OCI-LY3 (cell line): ENCODE data around the gene HPS6.

ENCODE experiments used
- EZH2phosphoT487 ChIP-seq: fragments of 200-600 bp; shearing (Covaris generic); IDR thresholded peaks from 2 replicates; pipeline ENCODE4 v1.6.1; 2018; ENCODE audit warnings: antibody characterized with exemption, mixed run types, low read depth
- TF ChIP-seq, protein P1 (sequence below): fragments of 200-600, 300-600 bp; sonication (generic); IDR thresholded peaks from 2 replicates; pipeline ENCODE4 v1.5.1; 2014; ENCODE audit warnings: antibody characterized with exemption, low read length, low read depth

DNA sequence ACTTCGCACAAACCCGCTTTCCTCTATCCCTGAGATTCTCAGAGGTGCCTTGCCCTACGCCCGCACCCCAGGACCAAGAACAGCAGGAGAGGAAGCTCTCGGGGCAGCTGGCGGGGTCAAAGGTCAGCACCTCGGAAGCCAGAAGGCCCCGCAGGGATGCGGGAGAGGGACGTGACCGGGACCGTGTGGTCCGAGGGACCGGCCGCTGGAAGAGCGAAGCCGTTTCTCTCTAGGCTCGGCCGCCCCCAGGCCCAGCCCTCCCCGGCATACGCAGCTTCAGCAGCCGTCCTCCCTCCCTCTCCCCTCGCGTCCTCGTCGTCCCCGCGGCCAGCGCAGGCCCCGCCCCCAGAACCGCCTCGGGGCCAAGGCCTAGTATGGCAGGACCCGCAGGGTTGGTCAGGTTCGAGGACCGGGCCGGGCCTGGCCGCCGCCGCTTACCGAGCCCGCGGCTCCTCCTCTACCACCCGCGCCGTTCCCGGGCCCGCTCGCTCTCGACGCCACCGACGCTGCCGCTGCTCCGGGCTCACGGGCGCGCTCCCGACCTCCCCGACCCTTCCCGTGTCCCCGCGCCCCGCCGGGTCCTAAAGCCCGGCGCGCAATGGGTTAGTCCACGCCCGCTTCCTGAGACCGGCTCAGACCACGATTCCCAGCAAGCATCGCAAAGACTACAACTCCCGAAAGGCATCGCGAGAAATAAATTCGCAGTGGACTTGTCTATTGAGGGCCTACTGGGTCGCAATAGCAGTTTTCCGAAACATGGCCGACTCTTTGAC lies 9.3 kb upstream of the HPS6 start, which contains the start of gene ARMH3:
- TF ChIP-seq, protein P1, sequence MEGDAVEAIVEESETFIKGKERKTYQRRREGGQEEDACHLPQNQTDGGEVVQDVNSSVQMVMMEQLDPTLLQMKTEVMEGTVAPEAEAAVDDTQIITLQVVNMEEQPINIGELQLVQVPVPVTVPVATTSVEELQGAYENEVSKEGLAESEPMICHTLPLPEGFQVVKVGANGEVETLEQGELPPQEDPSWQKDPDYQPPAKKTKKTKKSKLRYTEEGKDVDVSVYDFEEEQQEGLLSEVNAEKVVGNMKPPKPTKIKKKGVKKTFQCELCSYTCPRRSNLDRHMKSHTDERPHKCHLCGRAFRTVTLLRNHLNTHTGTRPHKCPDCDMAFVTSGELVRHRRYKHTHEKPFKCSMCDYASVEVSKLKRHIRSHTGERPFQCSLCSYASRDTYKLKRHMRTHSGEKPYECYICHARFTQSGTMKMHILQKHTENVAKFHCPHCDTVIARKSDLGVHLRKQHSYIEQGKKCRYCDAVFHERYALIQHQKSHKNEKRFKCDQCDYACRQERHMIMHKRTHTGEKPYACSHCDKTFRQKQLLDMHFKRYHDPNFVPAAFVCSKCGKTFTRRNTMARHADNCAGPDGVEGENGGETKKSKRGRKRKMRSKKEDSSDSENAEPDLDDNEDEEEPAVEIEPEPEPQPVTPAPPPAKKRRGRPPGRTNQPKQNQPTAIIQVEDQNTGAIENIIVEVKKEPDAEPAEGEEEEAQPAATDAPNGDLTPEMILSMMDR, result no peak
- no peak for TF ChIP-seq EZH2phosphoT487
